ENCODE measurements around the gene CCDC190.

DNA sequence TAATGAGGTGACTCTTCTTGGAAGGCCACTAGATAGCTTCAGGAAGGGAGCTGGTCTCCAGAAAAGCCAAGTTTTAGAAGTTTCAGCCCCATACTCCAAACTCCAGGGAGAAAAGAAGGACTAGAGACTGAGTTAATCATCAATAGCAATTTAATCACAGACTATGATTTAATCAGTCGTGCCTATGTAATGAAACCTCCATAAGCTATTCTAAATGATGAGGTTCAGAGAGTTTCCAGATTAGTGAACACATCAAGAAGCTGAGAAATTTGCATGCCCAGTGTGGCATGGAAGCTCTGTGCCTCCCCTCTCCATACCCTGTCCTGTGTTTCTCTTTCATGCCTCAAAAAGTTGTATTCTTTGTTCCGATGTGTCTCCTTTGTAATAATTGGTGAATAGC lies 49.2 kb upstream of the CCDC190 start:
- TF ChIP-seq POLR2A (IDR thresholded peaks at IDR 0.05; ENCODE audit: extremely low read depth, insufficient read length): no peak
- TF ChIP-seq, protein P1, sequence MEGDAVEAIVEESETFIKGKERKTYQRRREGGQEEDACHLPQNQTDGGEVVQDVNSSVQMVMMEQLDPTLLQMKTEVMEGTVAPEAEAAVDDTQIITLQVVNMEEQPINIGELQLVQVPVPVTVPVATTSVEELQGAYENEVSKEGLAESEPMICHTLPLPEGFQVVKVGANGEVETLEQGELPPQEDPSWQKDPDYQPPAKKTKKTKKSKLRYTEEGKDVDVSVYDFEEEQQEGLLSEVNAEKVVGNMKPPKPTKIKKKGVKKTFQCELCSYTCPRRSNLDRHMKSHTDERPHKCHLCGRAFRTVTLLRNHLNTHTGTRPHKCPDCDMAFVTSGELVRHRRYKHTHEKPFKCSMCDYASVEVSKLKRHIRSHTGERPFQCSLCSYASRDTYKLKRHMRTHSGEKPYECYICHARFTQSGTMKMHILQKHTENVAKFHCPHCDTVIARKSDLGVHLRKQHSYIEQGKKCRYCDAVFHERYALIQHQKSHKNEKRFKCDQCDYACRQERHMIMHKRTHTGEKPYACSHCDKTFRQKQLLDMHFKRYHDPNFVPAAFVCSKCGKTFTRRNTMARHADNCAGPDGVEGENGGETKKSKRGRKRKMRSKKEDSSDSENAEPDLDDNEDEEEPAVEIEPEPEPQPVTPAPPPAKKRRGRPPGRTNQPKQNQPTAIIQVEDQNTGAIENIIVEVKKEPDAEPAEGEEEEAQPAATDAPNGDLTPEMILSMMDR (IDR thresholded peaks at IDR 0.05; ENCODE audit: low read depth, low read length): no peak

All from NB4 (cell line).